Liver (tissue), 3 donors: ENCODE measurements around the gene ATF2.

Source experiments
- EGR1 ChIP-seq, 2 donors: IDR thresholded peaks; 2 replicates each; pipeline ENCODE4 v1.6.1; 2016 to 2018; ENCODE audit warnings: antibody characterized with exemption in 2 of 2, low read depth in 2 of 2
- FOXA1 ChIP-seq: IDR thresholded peaks from 2 replicates; pipeline ENCODE4 v1.6.1; 2016; ENCODE audit warnings: antibody characterized with exemption
- GABPA ChIP-seq, 2 donors: IDR thresholded peaks in 1 of 2; conservative IDR thresholded peaks in 1 of 2; 2 replicates each; pipeline ENCODE4 v1.6.1; 2016; ENCODE audit warnings: antibody characterized with exemption in 2 of 2, mild to moderate bottlenecking in 1 of 2, moderate library complexity in 1 of 2
- HNF4G ChIP-seq: IDR thresholded peaks from 2 replicates; pipeline ENCODE4 v1.6.1; 2016; ENCODE audit warnings: antibody characterized with exemption
- NR2F2 ChIP-seq: IDR thresholded peaks from 2 replicates; pipeline ENCODE4 v1.6.1; 2016; ENCODE audit warnings: antibody characterized with exemption
- RXRA ChIP-seq, 2 donors: IDR thresholded peaks; 2 replicates each; pipeline ENCODE4 v1.6.1; 2017 to 2018; ENCODE audit warnings: antibody characterized with exemption in 2 of 2, mild to moderate bottlenecking in 1 of 2
- TAF1 ChIP-seq: conservative IDR thresholded peaks from 2 replicates; pipeline ENCODE4 v1.6.1; 2016; ENCODE audit warnings: antibody characterized with exemption, mild to moderate bottlenecking
- YY1 ChIP-seq: IDR thresholded peaks from 2 replicates; pipeline ENCODE4 v1.6.1; 2016; ENCODE audit warnings: antibody characterized with exemption, mild to moderate bottlenecking
- TF ChIP-seq, protein P1 (sequence below): fragments of 150-350 bp; IDR thresholded peaks from 2 replicates; pipeline ENCODE4 v1.5.1; 2017; ENCODE audit warnings: improper control_type of control experiment, low read depth, low read length; ENCODE audit not compliant: missing input control
- TF ChIP-seq, protein P2 (sequence below): IDR thresholded peaks from 2 replicates; pipeline ENCODE4 v1.6.1; 2016; ENCODE audit warnings: antibody characterized with exemption
- TF ChIP-seq, protein P3 (sequence below): IDR thresholded peaks from 2 replicates; pipeline ENCODE4 v1.6.1; 2016; ENCODE audit warnings: antibody characterized with exemption
- TF ChIP-seq, protein P4 (sequence below): IDR thresholded peaks from 2 replicates; pipeline ENCODE4 v1.6.1; 2016; ENCODE audit warnings: antibody characterized with exemption
- donor health status: healthy.
- donor health status: healthy.

DNA sequence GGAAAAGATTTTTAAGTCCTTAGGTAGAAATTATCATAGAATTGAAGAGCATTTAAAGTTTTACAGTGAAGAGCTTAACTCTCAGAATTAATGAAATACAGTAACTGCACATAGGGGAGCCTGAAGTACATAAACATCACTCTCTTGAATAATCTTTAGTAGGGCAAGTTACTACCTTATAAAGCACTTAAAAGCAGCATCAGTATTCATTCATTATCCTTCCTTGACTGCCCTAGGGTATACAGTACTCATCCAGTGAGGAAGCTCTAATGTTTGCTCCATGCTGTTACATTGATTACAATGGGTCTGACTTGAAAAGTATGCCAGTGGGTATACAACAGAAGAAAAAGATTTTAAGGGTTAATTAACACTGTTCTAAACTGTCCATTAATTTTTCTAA lies 66.5 kb downstream of the ATF2 start:
- TF ChIP-seq, protein P1, sequence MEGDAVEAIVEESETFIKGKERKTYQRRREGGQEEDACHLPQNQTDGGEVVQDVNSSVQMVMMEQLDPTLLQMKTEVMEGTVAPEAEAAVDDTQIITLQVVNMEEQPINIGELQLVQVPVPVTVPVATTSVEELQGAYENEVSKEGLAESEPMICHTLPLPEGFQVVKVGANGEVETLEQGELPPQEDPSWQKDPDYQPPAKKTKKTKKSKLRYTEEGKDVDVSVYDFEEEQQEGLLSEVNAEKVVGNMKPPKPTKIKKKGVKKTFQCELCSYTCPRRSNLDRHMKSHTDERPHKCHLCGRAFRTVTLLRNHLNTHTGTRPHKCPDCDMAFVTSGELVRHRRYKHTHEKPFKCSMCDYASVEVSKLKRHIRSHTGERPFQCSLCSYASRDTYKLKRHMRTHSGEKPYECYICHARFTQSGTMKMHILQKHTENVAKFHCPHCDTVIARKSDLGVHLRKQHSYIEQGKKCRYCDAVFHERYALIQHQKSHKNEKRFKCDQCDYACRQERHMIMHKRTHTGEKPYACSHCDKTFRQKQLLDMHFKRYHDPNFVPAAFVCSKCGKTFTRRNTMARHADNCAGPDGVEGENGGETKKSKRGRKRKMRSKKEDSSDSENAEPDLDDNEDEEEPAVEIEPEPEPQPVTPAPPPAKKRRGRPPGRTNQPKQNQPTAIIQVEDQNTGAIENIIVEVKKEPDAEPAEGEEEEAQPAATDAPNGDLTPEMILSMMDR, result no peak
- TF ChIP-seq YY1 (no peak), RXRA (IDR thresholded peaks at IDR 0.05) (no peak), HNF4G (no peak), EGR1 (IDR thresholded peaks at IDR 0.05; ENCODE audit: low read depth in 2 of 2) (no peak), GABPA (IDR thresholded peaks at IDR 0.05 in 1 of 2, conservative IDR thresholded peaks at IDR 0.05 in 1 of 2) (no peak), FOXA1 (no peak), TAF1 (no peak), NR2F2 (no peak)
- TF ChIP-seq, protein P2, sequence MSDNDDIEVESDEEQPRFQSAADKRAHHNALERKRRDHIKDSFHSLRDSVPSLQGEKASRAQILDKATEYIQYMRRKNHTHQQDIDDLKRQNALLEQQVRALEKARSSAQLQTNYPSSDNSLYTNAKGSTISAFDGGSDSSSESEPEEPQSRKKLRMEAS, result no peak
- TF ChIP-seq, protein P3, sequence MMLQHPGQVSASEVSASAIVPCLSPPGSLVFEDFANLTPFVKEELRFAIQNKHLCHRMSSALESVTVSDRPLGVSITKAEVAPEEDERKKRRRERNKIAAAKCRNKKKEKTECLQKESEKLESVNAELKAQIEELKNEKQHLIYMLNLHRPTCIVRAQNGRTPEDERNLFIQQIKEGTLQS, result no peak
- TF ChIP-seq, protein P4, sequence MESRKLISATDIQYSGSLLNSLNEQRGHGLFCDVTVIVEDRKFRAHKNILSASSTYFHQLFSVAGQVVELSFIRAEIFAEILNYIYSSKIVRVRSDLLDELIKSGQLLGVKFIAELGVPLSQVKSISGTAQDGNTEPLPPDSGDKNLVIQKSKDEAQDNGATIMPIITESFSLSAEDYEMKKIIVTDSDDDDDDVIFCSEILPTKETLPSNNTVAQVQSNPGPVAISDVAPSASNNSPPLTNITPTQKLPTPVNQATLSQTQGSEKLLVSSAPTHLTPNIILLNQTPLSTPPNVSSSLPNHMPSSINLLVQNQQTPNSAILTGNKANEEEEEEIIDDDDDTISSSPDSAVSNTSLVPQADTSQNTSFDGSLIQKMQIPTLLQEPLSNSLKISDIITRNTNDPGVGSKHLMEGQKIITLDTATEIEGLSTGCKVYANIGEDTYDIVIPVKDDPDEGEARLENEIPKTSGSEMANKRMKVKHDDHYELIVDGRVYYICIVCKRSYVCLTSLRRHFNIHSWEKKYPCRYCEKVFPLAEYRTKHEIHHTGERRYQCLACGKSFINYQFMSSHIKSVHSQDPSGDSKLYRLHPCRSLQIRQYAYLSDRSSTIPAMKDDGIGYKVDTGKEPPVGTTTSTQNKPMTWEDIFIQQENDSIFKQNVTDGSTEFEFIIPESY, result no peak
